PFSK-1 (cell line): ENCODE data around the gene MRPL52.

Source experiments
- FOXP2 ChIP-seq: optimal IDR thresholded peaks from 2 replicates; pipeline ENCODE3; 2011; ENCODE audit warnings: borderline replicate concordance, control low read depth, inconsistent platforms; ENCODE audit not compliant: insufficient read depth; ENCODE audit errors: extremely low read length, extremely low read depth
- POLR2AphosphoS5 ChIP-seq: IDR thresholded peaks from 2 replicates; pipeline ENCODE4 v1.6.1; 2012; ENCODE audit warnings: low read depth, mild to moderate bottlenecking, control low read depth, low read length, moderate library complexity
- SIN3A ChIP-seq: IDR thresholded peaks from 2 replicates; pipeline ENCODE4 v1.6.1; 2012; ENCODE audit warnings: mild to moderate bottlenecking, low read length, moderate library complexity, borderline replicate concordance; ENCODE audit not compliant: insufficient read depth
- TAF1 ChIP-seq: IDR thresholded peaks from 2 replicates; pipeline ENCODE4 v1.6.1; 2012; ENCODE audit warnings: low read length, control low read depth, borderline replicate concordance; ENCODE audit not compliant: insufficient read depth
- TF ChIP-seq, protein P1 (sequence below), 2 experiments: IDR thresholded peaks; 2 replicates each; pipeline versions ENCODE4 v1.6.1 to v1.8.0; 2011 to 2012; ENCODE audit warnings: low read depth in 2 of 2, low read length in 2 of 2, control low read depth in 1 of 2, inconsistent platforms in 1 of 2, mild to moderate bottlenecking in 1 of 2, moderate library complexity in 1 of 2; ENCODE audit not compliant: insufficient read depth in 1 of 2

Gene MRPL52

DNA sequence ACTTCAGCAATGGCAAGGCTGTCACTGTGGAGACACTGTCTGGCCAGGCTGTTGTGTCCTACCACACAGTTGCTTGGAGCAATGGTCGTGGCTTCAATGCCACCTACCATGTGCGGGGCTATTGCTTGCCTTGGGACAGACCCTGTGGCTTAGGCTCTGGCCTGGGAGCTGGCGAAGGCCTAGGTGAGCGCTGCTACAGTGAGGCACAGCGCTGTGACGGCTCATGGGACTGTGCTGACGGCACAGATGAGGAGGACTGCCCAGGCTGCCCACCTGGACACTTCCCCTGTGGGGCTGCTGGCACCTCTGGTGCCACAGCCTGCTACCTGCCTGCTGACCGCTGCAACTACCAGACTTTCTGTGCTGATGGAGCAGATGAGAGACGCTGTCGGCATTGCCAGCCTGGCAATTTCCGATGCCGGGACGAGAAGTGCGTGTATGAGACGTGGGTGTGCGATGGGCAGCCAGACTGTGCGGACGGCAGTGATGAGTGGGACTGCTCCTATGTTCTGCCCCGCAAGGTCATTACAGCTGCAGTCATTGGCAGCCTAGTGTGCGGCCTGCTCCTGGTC, 46.1 kb downstream of the MRPL52 start:
- TF ChIP-seq SIN3A (no peak), TAF1 (no peak), POLR2AphosphoS5 (no peak), FOXP2 (no peak)
- TF ChIP-seq, protein P1, sequence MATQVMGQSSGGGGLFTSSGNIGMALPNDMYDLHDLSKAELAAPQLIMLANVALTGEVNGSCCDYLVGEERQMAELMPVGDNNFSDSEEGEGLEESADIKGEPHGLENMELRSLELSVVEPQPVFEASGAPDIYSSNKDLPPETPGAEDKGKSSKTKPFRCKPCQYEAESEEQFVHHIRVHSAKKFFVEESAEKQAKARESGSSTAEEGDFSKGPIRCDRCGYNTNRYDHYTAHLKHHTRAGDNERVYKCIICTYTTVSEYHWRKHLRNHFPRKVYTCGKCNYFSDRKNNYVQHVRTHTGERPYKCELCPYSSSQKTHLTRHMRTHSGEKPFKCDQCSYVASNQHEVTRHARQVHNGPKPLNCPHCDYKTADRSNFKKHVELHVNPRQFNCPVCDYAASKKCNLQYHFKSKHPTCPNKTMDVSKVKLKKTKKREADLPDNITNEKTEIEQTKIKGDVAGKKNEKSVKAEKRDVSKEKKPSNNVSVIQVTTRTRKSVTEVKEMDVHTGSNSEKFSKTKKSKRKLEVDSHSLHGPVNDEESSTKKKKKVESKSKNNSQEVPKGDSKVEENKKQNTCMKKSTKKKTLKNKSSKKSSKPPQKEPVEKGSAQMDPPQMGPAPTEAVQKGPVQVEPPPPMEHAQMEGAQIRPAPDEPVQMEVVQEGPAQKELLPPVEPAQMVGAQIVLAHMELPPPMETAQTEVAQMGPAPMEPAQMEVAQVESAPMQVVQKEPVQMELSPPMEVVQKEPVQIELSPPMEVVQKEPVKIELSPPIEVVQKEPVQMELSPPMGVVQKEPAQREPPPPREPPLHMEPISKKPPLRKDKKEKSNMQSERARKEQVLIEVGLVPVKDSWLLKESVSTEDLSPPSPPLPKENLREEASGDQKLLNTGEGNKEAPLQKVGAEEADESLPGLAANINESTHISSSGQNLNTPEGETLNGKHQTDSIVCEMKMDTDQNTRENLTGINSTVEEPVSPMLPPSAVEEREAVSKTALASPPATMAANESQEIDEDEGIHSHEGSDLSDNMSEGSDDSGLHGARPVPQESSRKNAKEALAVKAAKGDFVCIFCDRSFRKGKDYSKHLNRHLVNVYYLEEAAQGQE (IDR thresholded peaks at IDR 0.05; ENCODE audit: insufficient read depth in 1 of 2, low read depth in 2 of 2, low read length in 2 of 2): no peak

DNA sequence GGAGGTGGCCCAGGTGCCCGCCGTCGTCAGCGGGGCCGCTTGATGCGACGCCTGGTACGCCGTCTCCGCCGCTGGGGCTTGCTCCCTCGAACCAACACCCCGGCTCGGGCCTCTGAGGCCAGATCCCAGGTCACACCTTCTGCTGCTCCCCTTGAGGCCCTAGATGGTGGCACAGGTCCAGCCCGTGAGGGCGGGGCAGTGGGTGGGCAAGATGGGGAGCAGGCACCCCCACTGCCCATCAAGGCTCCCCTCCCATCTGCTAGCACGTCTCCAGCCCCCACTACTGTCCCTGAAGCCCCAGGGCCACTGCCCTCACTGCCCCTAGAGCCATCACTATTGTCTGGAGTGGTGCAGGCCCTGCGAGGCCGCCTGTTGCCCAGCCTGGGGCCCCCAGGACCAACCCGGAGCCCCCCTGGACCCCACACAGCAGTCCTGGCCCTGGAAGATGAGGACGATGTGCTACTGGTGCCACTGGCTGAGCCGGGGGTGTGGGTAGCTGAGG, 47.4 kb downstream of the MRPL52 start:
- TF ChIP-seq POLR2AphosphoS5 (no peak), TAF1 (no peak), SIN3A (no peak), FOXP2 (no peak)
- TF ChIP-seq, protein P1 (IDR thresholded peaks at IDR 0.05; ENCODE audit: insufficient read depth in 1 of 2, low read depth in 2 of 2, low read length in 2 of 2): no peak

DNA sequence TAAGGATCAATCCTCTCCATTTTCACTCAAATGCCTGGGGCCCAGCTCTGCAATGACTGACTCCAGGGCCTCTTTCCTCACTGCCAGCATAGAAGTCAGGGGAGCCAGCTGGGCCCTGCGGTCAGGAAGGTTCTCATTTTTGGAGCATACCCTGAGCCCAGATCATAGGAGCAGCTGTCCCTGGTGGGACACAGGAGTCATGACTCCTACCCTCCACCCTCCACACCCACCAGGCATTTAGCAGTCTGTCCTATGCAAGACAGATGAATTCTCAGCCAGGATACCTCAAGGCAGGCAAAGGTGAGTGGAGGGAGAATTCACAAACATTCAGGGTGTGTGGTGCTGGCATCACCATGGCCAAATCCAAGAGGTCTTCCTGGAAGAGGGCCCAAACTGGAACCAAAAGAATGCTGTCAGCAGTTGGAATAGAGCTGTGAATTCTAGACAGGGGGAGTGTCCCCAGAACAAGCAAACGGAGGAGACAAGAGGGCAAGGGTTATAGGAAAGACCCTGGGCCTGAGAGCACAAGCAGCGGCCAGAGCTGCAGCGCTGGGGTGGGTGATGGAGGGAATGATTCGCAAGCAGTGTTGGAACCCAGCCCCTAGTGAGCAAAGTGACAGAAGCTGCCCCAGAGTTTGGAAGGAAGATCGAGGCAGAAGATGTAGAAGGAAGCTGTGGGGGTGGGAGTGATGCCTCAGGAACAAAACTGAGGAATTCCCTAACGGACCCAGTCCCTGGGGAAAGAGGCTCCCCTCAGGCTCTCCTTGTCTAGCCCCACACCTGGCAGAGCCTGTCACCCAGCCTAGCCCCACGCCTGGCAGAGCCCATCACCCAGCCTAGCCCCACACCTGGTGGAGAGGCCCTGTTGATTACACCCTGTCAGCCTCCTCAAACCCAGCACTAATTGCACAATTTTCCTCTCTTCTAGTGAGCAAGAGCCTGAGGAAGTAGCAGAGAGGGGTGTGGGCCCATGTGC, 48.9 kb downstream of the MRPL52 start:
- TF ChIP-seq, protein P1 (IDR thresholded peaks at IDR 0.05; ENCODE audit: insufficient read depth in 1 of 2, low read depth in 2 of 2, low read length in 2 of 2): no peak
- TF ChIP-seq FOXP2: no peak
- no peak for TF ChIP-seq TAF1
- TF ChIP-seq SIN3A: no peak
- TF ChIP-seq POLR2AphosphoS5: no peak

DNA sequence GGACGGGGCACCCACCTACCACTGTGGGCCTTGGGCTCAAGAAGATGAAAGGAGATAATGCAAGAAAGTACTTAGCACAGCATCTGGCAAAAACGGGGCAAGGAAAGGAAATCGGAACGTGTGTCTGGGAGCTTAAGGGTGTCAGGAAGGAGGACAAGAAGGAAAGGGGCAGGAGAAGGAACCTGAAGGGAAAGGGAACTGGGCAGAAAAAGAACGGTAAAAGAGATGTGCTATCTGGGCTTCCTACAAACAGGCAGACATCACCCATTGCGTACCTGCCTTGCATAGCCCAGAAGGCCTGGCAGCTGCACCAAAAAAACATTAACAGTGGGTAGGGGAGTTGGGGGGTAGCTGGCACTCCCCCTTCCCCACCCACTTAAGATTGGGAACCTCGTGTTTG, 52.4 kb downstream of the MRPL52 start:
- TF ChIP-seq SIN3A: no peak
- TF ChIP-seq, protein P1 (IDR thresholded peaks at IDR 0.05; ENCODE audit: insufficient read depth in 1 of 2, low read depth in 2 of 2, low read length in 2 of 2): no peak
- no peak for TF ChIP-seq TAF1
- no peak for TF ChIP-seq POLR2AphosphoS5
- no peak for TF ChIP-seq FOXP2
